OCI-LY3 (cell line): ENCODE measurements around the gene PGAP6.
"Not testable (repeated sequence)": the region's sequence is repeated elsewhere in the genome, so short reads cannot be mapped to it uniquely, and the experiment has no call there.

Experiments used
- H2AFZ ChIP-seq: fragments of 200-600, 300-600 bp; shearing (Covaris generic); 2 replicates; pipeline ENCODE4 v1.6.0; 2014; ENCODE audit warnings: antibody characterized with exemption, low read depth, low read length
- H3K27ac ChIP-seq: fragments of 200-600, 300-600 bp; sonication (generic); 2 replicates; pipeline ENCODE4 v1.5.1; 2014; ENCODE audit warnings: mild to moderate bottlenecking, low read length, moderate library complexity, mixed read lengths
- H3K27me3 ChIP-seq: fragments of 200-600, 300-600 bp; sonication (generic); 2 replicates; pipeline ENCODE4 v1.6.1; 2014; ENCODE audit warnings: low read depth, low read length, mixed read lengths
- H3K36me3 ChIP-seq: fragments of 200-600, 300-600 bp; sonication (generic); replicated peaks from 2 replicates; pipeline ENCODE3; 2014; ENCODE audit warnings: low read depth, low read length, mixed read lengths
- H3K4me1 ChIP-seq: fragments of 300-600, 200-600 bp; sonication (generic); 2 replicates; pipeline ENCODE4 v1.6.1; 2014; ENCODE audit warnings: low read length, mixed read lengths
- H3K4me2 ChIP-seq: fragments of 200-600, 300-600 bp; sonication (generic); 2 replicates; pipeline ENCODE4 v1.6.1; 2014; ENCODE audit warnings: low read length, mixed read lengths
- H3K4me3 ChIP-seq: fragments of 300-600, 200-600 bp; sonication (generic); 2 replicates; pipeline ENCODE4 v1.5.1; 2014; ENCODE audit warnings: antibody characterized with exemption, mild to moderate bottlenecking, low read length, moderate library complexity
- H3K79me2 ChIP-seq: fragments of 300-600, 200-600 bp; shearing (Covaris generic); 2 replicates; pipeline ENCODE4 v1.6.1; 2014; ENCODE audit warnings: mild to moderate bottlenecking, low read length, mixed read lengths
- H3K9ac ChIP-seq: fragments of 300-600, 200-600 bp; shearing (Covaris generic); 2 replicates; pipeline ENCODE4 v1.6.0; 2014; ENCODE audit warnings: mild to moderate bottlenecking, low read length, moderate library complexity
- H3K9me3 ChIP-seq: fragments of 200-600, 300-600 bp; shearing (Covaris generic); 2 replicates; pipeline ENCODE4 v1.6.1; 2014; ENCODE audit warnings: low read length, mixed read lengths; ENCODE audit not compliant: insufficient read depth
- H4K20me1 ChIP-seq: fragments of 200-600, 300-600 bp; sonication (generic); 2 replicates; pipeline ENCODE4 v1.6.1; 2016; ENCODE audit warnings: low read length, mixed read lengths; ENCODE audit not compliant: insufficient read depth
- EZH2phosphoT487 ChIP-seq: fragments of 200-600 bp; shearing (Covaris generic); IDR thresholded peaks from 2 replicates; pipeline ENCODE4 v1.6.1; 2018; ENCODE audit warnings: antibody characterized with exemption, mixed run types, low read depth
- TF ChIP-seq, protein P1 (sequence below): fragments of 200-600, 300-600 bp; sonication (generic); IDR thresholded peaks from 2 replicates; pipeline ENCODE4 v1.5.1; 2014; ENCODE audit warnings: antibody characterized with exemption, low read length, low read depth

Gene PGAP6

DNA sequence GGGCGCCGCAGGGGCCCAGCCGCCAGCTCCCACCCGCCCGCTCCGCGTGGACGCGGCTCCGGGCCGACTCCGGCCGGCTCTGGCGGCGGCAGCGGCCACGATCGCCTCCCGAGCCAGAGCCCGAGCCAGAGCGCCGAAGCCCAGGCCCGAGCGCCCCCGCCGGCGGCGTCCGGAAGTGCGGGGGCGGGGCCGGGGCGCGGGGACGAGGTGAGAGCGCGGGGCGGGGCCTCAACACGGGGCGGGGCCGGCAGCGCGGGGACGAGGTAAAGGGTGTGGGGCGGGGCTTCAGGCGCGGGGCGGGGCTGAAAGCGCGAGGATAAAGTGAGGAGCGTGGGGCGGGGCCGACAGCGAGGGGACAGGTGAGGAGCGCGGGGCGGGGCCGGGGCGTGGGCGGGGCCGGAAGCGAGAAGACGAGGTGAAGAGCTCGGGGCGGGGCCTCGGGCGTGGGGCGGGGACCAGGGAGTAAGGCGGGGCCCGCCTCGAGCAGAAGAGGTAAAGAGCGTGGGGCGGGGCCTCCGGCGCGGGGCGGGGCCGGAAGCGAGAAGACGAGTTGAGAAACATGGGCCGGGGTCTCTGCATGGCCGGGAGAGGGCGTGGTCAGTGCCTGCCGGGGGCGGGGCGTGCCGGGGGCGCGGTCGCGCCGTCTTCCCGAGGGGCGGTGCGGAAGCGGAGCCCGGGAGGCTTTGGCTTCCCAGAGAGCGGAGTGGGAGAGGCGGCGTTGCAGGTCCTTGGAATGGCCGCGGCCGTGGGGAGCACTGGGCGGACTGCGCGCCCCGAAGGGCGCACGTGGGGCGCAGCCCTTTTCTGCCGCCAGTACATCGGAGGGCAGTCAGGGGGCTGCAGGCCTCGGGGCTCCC, 29.0 kb downstream of the PGAP6 start, which contains the start of gene AXIN1:
TSS of gene AXIN1 (minus strand) at position 177 of the 857 bp plus-strand sequence. CDS start 5,698 bp downstream, outside the sequence.
- H3K27ac ChIP-seq: no peak within 1 kb of the TSS
- H3K79me2 ChIP-seq: peaks cover 40% of the 10 kb centered on the region
- H2AFZ ChIP-seq: no peak within 1 kb of the TSS
- H3K4me3 ChIP-seq: peak within 1 kb of the TSS; percentile 91
- no peaks in the 10 kb centered on the region for H3K9me3 ChIP-seq
- H4K20me1 ChIP-seq: peaks cover 13% of the 10 kb centered on the region
- TF ChIP-seq, protein P1, sequence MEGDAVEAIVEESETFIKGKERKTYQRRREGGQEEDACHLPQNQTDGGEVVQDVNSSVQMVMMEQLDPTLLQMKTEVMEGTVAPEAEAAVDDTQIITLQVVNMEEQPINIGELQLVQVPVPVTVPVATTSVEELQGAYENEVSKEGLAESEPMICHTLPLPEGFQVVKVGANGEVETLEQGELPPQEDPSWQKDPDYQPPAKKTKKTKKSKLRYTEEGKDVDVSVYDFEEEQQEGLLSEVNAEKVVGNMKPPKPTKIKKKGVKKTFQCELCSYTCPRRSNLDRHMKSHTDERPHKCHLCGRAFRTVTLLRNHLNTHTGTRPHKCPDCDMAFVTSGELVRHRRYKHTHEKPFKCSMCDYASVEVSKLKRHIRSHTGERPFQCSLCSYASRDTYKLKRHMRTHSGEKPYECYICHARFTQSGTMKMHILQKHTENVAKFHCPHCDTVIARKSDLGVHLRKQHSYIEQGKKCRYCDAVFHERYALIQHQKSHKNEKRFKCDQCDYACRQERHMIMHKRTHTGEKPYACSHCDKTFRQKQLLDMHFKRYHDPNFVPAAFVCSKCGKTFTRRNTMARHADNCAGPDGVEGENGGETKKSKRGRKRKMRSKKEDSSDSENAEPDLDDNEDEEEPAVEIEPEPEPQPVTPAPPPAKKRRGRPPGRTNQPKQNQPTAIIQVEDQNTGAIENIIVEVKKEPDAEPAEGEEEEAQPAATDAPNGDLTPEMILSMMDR: peak; percentile 22
- TF ChIP-seq EZH2phosphoT487: no peak
- H3K4me2 ChIP-seq: peak within 1 kb of the TSS; percentile 75
- peak within 1 kb of the TSS; percentile 84 for H3K9ac ChIP-seq
- H3K36me3 ChIP-seq: peaks cover 6% of the 10 kb centered on the region
- peaks cover 5% of the 10 kb centered on the region for H3K4me1 ChIP-seq
- no peaks in the 10 kb centered on the region for H3K27me3 ChIP-seq

DNA sequence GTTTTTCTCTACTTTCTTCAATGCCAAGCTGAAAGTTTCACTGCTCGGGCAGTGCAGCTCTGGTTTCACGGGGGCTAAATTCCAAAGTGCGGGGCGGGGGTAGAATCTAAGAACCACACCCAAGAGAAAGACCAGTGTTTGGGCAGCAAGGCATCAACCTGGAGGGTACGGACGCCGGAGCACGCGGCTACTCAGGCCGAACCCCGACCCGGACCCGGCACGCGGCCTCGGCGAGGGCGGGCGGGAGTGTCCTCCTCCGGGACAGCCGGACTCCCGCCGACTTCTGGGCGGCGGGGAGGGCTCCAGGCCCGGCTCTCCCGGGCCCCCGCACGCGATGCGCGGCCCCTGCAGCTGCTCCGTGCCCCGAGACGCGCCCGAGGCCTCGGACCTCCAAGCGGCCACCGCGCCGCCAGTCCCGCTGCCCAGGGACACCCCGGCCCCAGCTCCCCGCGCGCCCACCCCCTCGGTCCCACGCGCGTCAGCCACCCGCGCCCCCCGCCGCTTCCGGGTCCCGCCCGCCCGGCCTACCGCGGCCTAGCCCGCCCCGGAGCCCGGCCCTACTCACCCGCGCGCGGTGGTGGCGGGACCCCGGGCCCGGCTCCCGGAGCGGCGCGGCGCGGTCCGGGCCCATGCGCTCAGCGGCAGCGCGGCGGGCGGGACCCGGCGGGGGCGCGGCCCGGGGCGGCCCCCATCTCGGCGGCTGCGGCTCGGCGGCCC, 29.8 kb downstream of the PGAP6 start:
- Histone ChIP-seq H4K20me1 (peaks cover 21% of the 10 kb centered on the region), H3K27ac (no peak overlapping the region), H3K9ac (peak overlapping the region; percentile 84), H3K27me3 (no peaks in the 10 kb centered on the region), H3K4me2 (peak overlapping the region; percentile 74), H3K4me1 (peaks cover 5% of the 10 kb centered on the region), H2AFZ (no peak overlapping the region), H3K9me3 (no peaks in the 10 kb centered on the region), H3K4me3 (peak overlapping the region; percentile 91), H3K79me2 (peaks cover 49% of the 10 kb centered on the region), H3K36me3 (peaks cover 6% of the 10 kb centered on the region)
- no peak for TF ChIP-seq EZH2phosphoT487
- TF ChIP-seq, protein P1: no peak

DNA sequence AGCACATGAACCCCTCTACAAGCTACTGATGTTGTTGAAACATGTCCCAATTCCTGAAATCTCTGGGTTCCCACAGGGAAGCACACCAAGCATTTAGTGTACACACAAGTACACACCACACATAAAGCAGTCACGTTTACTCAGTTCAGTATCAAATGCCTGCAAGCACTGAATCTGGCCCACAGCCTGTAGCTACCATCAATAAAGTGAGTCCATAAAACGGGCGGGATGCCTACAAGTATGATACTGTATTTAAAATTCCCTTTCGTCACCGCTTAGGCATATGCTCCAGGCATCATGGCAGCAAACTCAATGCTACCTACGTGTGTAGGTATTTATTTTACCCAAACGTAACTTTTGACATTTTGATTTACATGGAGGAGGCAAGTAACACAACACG, 31.6 kb downstream of the PGAP6 start:
- Histone ChIP-seq H3K4me1 (peaks cover 5% of the 10 kb centered on the region), H3K4me2 (no peak overlapping the region), H3K4me3 (no peak overlapping the region), H3K9me3 (no peaks in the 10 kb centered on the region), H3K27me3 (no peaks in the 10 kb centered on the region), H4K20me1 (peaks cover 21% of the 10 kb centered on the region), H3K27ac (no peak overlapping the region), H3K79me2 (peaks cover 65% of the 10 kb centered on the region), H3K9ac (no peak overlapping the region), H3K36me3 (peaks cover 8% of the 10 kb centered on the region), H2AFZ (no peak overlapping the region)
- TF ChIP-seq, protein P1: no peak
- TF ChIP-seq EZH2phosphoT487: no peak

DNA sequence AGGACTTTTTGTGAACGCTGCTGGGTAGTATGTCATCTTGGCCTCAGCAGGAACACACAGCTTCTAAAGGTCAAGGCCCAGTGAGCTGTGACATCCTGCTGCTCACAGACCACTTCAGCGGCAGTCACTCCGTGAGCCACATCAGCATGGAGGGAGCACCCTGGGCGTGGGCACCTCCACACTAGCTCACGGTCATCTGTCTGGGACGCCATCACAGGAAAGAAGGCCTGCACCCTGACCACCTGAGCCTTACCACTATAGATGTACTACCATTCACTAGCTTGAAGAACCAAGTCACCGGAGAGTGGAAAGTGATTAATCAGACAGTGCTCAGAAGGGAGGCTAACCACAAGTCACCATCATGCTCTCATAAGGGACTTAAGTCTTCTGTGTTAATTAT, 32.6 kb downstream of the PGAP6 start:
- H3K27me3 ChIP-seq: no peaks in the 10 kb centered on the region
- no peak overlapping the region for H2AFZ ChIP-seq
- H3K27ac ChIP-seq: no peak overlapping the region
- H3K9ac ChIP-seq: no peak overlapping the region
- H3K79me2 ChIP-seq: peaks cover 73% of the 10 kb centered on the region
- no peak overlapping the region for H3K4me2 ChIP-seq
- TF ChIP-seq, protein P1: no peak
- no peak for TF ChIP-seq EZH2phosphoT487
- no peak overlapping the region for H3K4me3 ChIP-seq
- H3K9me3 ChIP-seq: no peaks in the 10 kb centered on the region
- peaks cover 8% of the 10 kb centered on the region for H3K36me3 ChIP-seq
- peaks cover 5% of the 10 kb centered on the region for H3K4me1 ChIP-seq
- H4K20me1 ChIP-seq: peaks cover 21% of the 10 kb centered on the region

DNA sequence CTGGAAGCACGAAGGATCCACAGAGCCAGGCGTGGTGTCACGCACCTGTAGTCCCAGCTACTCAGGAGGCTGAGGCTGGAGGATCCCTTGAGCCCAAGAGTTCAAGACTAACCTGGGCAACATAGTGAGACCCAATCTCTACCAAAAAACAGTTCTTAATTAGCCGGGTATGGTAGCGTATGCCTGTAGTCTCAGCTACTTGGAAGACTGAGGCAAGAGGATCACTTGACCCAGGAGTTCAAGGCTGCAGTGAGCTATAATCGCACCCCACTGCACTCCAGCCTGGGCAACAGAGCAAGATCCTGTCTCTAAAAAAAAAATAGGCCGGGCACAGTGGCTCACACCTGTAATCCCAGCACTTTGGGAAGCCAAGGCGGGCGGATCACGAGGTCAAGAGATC, 33.3 kb downstream of the PGAP6 start:
- H4K20me1 ChIP-seq: peaks cover 21% of the 10 kb centered on the region

More for the DNA sequence above, 33.3 kb downstream of the PGAP6 start:
- peaks cover 76% of the 10 kb centered on the region for H3K79me2 ChIP-seq
- H3K4me3 ChIP-seq, H3K27me3 ChIP-seq, H3K9ac ChIP-seq, H2AFZ ChIP-seq, H3K4me2 ChIP-seq, H3K4me1 ChIP-seq, H3K9me3 ChIP-seq, H3K27ac ChIP-seq, H3K36me3 ChIP-seq: not testable (repeated sequence)
